OCI-LY1 (cell line): ENCODE results near the gene TTPAL.

ENCODE experiments used
- CTCF ChIP-seq: fragments of 200-600 bp; sonication (generic), shearing (Covaris generic); IDR thresholded peaks from 2 replicates; pipeline ENCODE4 v1.5.1; 2017; ENCODE audit warnings: mild to moderate bottlenecking, antibody characterized with exemption, low read length, moderate library complexity, mixed read lengths
- EZH2 ChIP-seq: fragments of 200-600 bp; sonication (generic), shearing (Covaris generic); IDR thresholded peaks from 2 replicates; pipeline ENCODE4 v1.8.0; 2017; ENCODE audit warnings: borderline replicate concordance, mixed run types, mild to moderate bottlenecking, antibody characterized with exemption, low read length, moderate library complexity, mixed read lengths

- no peak for TF ChIP-seq CTCF
- no peak for TF ChIP-seq EZH2
Observed at GRCh38 chr20:44468044-44468782, 7.5 kb upstream of the TTPAL start.
